T-helper 2 cell treated with Interferon-gamma antibody and Interleukin-4, amounts not matched to agents 5 μg/mL and 100 μg/mL, for 36 hours (primary cell): ENCODE results near the gene UPB1.

ENCODE experiments used
- DNase-seq: peaks from one replicate; pipeline ENCODE4 v3.0.0; 2021; ENCODE audit warnings: low spot score
- H3K27ac Mint-ChIP-seq: one replicate; pipeline ENCODE4 v1.8.0; 2021; ENCODE audit warnings: mild to moderate bottlenecking, mixed read lengths
- H3K27me3 Mint-ChIP-seq: one replicate; pipeline ENCODE4 v1.8.0; 2021; ENCODE audit warnings: low read depth, mixed read lengths
- H3K36me3 Mint-ChIP-seq: one replicate; pipeline ENCODE4 v1.8.0; 2021; ENCODE audit warnings: low read depth, mixed read lengths
- H3K4me1 Mint-ChIP-seq: one replicate; pipeline ENCODE4 v1.8.0; 2021; ENCODE audit warnings: low read depth, mixed read lengths
- H3K4me3 Mint-ChIP-seq: one replicate; pipeline ENCODE4 v1.8.0; 2022; ENCODE audit warnings: mild to moderate bottlenecking, moderate library complexity, mixed read lengths
- H3K9me3 Mint-ChIP-seq: one replicate; pipeline ENCODE4 v1.8.0; 2021; ENCODE audit warnings: mixed read lengths

Gene UPB1

GRCh38 chr22:24503843-24504338, 8.8 kb downstream of the UPB1 start:
- Mint-ChIP-seq H3K4me1 (peaks cover 10% of the 10 kb centered on the region), H3K27ac (no peak overlapping the region), H3K9me3 (no peaks in the 10 kb centered on the region), H3K27me3 (peaks cover 11% of the 10 kb centered on the region), H3K4me3 (no peak overlapping the region), H3K36me3 (no peaks in the 10 kb centered on the region)
- DNase-seq = no peak

DNA sequence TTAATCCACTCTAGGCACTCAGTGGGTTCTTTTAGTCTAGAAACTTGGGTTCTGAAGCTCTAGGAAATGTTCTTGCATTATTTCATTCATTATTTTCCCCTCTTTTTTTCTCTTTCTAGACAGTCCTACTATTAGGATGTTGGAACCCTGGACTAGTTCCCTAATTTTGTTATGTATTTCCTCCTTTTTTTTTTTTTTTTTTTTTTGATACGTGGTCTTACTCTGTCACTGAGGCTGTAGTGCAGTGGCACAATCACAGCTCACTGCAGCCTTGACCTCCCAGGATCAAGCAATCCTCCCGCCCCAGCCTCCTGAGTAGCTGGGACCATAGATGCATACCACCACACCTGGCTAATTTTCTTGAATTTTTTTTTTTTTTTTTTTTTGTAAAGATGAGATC, 9.4 kb downstream of the UPB1 start:
- Mint-ChIP-seq H3K27me3 (peaks cover 11% of the 10 kb centered on the region), H3K36me3 (no peaks in the 10 kb centered on the region), H3K9me3 (no peaks in the 10 kb centered on the region), H3K4me1 (peaks cover 10% of the 10 kb centered on the region), H3K27ac (no peak overlapping the region), H3K4me3 (no peak overlapping the region)
- DNase-seq = no peak

DNA sequence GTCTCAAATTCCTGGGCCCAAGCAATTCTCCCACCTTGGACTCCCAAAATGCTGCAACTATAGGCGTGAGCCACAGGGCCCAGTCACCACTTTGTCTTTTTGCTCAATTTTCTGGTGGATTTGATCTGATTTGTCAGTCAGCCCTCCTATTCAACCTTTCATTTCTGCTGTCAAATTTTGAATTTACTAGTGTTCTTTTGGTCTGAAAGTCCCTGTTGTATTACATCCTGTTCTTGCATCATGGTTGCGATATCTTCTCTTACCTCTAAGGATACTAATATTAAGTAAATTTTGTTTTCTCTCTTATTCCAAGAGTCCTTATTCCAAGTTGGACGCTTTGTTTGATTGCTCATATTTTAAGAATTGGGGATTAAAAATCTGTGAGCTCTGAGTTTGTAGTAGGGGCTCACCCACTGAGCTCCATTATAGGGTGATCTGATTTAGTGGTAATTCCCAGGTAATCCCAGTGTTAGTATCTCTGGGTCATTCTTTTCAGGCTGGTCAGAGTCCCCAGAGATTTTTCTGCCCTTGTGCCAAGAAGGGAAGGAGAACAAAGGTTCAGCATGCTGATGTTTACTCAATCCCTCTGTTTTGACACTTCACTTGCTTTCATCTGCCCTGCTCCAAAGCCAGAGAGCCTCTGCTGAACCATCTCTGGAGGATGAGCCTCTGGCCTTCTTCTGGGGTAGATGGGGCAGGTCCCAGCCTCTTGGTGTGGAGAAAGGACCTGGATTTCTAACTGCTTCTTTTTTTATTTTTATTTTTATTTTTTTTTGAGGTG, 10.0 kb downstream of the UPB1 start:
- DNase-seq = no peak
- Mint-ChIP-seq H3K4me1 (peaks cover 11% of the 10 kb centered on the region), H3K27me3 (peaks cover 11% of the 10 kb centered on the region), H3K27ac (no peak overlapping the region), H3K9me3 (no peaks in the 10 kb centered on the region), H3K4me3 (no peak overlapping the region), H3K36me3 (no peaks in the 10 kb centered on the region)

GRCh38 chr22:24506802-24507438, 11.8 kb downstream of the UPB1 start:
- no peak overlapping the region for H3K4me3 Mint-ChIP-seq
- H3K27me3 Mint-ChIP-seq = peaks cover 9% of the 10 kb centered on the region
- H3K27ac Mint-ChIP-seq = no peak overlapping the region
- H3K9me3 Mint-ChIP-seq = no peaks in the 10 kb centered on the region
- H3K4me1 Mint-ChIP-seq = peaks cover 24% of the 10 kb centered on the region
- DNase-seq = no peak
- H3K36me3 Mint-ChIP-seq = no peaks in the 10 kb centered on the region

DNA sequence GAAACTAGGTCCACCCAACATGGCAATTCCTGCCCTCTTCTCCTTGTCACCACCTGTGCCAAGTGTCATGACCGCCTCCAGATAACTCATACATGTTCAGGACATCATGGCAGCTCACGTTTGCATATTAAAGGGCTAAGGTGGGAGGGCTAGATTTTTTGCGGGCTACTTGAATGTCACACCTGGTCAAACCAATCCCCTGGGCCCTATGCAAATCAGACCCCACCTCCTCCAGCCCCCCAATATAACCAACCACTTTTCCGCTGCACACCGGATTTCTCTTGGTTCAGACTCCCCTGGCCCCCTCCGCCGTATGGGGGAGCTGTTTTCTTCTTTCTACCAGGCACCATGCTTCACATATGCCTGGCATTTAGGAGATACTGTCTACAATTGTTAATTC, 12.6 kb downstream of the UPB1 start:
- DNase-seq = no peak
- H3K36me3 Mint-ChIP-seq = no peaks in the 10 kb centered on the region
- peaks cover 27% of the 10 kb centered on the region for H3K4me1 Mint-ChIP-seq
- no peak overlapping the region for H3K4me3 Mint-ChIP-seq
- peaks cover 4% of the 10 kb centered on the region for H3K27me3 Mint-ChIP-seq
- no peaks in the 10 kb centered on the region for H3K9me3 Mint-ChIP-seq
- H3K27ac Mint-ChIP-seq = no peak overlapping the region

DNA sequence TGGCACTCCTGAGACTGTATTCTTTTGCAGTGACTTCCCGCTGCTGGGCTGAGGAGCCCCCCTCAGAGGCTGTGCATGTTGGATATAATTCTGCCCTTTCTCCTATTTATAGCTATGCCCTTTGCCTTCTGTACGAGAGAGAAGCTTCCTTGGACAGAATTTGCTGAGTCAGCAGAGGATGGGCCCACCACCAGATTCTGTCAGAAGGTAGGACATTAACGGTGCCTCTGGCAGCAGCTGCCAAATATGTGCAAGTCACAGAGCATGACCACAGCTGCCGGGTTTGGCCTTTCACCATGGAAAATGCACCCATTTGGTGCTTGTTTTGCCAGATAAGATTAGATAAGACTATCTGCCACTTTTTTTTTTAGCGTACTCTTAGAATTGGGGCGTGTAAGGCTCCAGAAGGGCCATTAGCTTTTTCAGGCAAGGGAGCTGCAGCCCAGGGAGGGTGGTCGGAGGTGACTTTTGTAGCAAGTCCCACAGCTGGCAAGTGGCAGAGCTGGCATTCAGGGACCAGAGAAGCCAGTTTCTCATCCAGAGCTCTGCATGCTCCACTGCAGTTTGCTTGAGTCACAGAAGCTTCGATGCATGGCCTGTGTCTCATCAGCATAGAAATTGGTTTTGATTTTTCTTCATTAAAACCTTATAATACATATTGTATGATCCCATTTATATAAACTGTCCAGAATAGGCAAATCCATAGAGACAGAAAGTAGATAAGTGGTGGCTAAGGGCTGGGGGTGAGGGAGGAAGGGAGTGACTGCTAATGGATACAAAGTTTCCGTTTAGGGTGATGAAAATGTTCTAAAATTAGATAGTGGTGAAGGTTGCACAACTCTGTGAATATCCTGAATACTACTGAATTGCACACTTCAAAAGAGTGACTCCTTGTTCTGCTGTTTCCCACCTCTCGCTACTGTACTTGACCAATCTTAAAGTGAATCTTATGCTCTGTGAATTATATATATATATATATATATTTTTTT, 15.8 kb downstream of the UPB1 start:
- Mint-ChIP-seq H3K4me3 (no peak overlapping the region), H3K9me3 (no peaks in the 10 kb centered on the region), H3K36me3 (no peaks in the 10 kb centered on the region), H3K4me1 (peaks cover 19% of the 10 kb centered on the region), H3K27ac (peak overlapping the region; percentile 24), H3K27me3 (peaks cover 6% of the 10 kb centered on the region)
- DNase-seq = no peak

DNA sequence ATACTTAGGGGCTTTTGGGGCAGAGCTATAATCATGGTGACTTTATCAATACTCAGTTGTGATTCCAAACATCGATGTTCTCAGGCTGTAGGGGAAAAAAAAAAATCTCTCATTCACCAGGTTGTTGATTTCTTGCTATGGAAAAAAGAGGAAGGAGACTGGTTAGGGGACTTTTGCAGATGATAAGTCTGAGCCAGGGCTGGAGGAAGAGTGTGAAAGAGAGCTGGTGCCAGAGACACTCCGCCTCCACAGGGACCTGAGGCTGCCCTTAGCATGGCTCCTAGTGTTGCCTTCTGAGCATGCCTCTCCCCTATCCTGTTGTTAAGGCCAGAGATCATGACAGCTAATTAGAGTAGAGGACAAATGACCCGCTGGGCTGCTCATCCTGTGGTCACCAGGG, 16.9 kb downstream of the UPB1 start:
- H3K36me3 Mint-ChIP-seq = no peaks in the 10 kb centered on the region
- H3K27me3 Mint-ChIP-seq = peaks cover 6% of the 10 kb centered on the region
- peaks cover 18% of the 10 kb centered on the region for H3K4me1 Mint-ChIP-seq
- DNase-seq = no peak
- no peak overlapping the region for H3K27ac Mint-ChIP-seq
- no peak overlapping the region for H3K4me3 Mint-ChIP-seq
- no peaks in the 10 kb centered on the region for H3K9me3 Mint-ChIP-seq

GRCh38 chr22:24513378-24514240, 18.5 kb downstream of the UPB1 start:
- Mint-ChIP-seq H3K4me1 (peaks cover 18% of the 10 kb centered on the region), H3K27me3 (peaks cover 6% of the 10 kb centered on the region), H3K9me3 (no peaks in the 10 kb centered on the region), H3K4me3 (no peak overlapping the region), H3K36me3 (no peaks in the 10 kb centered on the region), H3K27ac (no peak overlapping the region)
- DNase-seq = no peak

DNA sequence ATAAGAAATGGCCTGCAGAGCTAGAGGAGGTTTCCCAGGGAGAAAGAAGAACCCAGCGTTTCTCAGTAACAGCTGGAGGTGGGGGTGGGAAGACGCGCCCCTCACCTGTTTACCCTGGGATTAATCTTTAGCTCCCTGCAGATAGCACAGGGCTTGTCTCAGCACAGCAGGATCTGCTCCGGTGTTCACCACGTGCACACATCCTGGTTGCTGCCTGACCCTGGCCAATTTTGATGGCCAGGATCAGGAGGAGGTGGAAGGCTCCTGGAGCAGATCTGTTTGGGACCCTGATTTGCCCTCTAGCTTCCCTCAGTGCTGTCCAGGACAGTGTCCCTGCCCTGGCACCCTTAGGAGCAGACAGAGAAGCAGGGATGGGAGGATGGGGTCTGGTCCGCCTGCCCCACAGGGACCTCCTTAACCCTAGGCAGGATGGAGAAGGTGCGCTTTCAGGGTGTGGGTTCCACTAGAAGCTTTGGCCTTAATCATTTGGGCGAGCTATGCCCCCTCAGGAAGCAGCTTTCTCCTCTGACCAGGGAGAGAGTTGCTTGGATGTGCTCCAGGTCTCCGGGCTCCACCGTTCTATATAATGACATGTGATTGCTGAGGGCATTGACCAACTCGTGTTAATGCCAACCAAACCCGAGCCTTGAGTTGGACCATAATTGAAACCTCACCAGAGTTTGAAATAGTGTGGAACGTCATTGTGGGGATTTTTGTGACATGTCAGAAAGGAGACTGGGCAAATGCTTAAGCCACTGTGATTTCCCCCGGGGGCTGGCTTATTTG, 19.3 kb downstream of the UPB1 start:
- Mint-ChIP-seq H3K27ac (no peak overlapping the region), H3K4me1 (peaks cover 20% of the 10 kb centered on the region), H3K9me3 (no peaks in the 10 kb centered on the region), H3K4me3 (no peak overlapping the region), H3K36me3 (no peaks in the 10 kb centered on the region), H3K27me3 (peaks cover 4% of the 10 kb centered on the region)
- peak; percentile 16 for DNase-seq

GRCh38 chr22:24515027-24515338, 19.9 kb downstream of the UPB1 start:
- Mint-ChIP-seq H3K27me3 (peaks cover 4% of the 10 kb centered on the region), H3K27ac (no peak overlapping the region), H3K9me3 (no peaks in the 10 kb centered on the region), H3K4me1 (peaks cover 20% of the 10 kb centered on the region), H3K36me3 (no peaks in the 10 kb centered on the region), H3K4me3 (no peak overlapping the region)
- no peak for DNase-seq

- DNase-seq = no peak
- Mint-ChIP-seq H3K36me3 (no peaks in the 10 kb centered on the region), H3K4me1 (peaks cover 8% of the 10 kb centered on the region), H3K9me3 (no peaks in the 10 kb centered on the region), H3K27me3 (peaks cover 6% of the 10 kb centered on the region), H3K4me3 (no peak overlapping the region), H3K27ac (no peak overlapping the region)
Measured at GRCh38 chr22:24516301-24516737, 21.2 kb downstream of the UPB1 start.

DNA sequence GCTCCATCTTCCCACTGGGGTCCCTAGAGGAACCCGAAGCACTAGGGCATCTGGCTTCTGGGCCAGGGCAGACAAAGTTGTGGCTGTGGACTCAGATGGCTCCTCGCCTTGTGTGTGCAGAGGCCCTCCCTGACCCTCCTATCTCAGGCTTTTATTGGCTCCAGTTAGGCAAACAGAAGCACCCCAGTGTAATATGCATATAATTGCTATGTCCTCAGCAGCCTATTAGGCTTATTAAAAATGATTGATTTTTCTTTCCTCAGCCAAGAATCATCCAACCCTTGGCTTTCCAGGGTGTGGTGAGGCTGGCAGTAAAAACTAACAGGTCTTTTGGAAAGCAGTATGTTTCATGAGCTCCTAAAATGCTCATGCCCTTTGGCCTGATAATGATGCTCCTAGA, 22.3 kb downstream of the UPB1 start:
- Mint-ChIP-seq H3K27ac (no peak overlapping the region), H3K36me3 (no peaks in the 10 kb centered on the region), H3K9me3 (no peaks in the 10 kb centered on the region), H3K4me3 (no peak overlapping the region), H3K4me1 (peaks cover 9% of the 10 kb centered on the region), H3K27me3 (peaks cover 7% of the 10 kb centered on the region)
- no peak for DNase-seq

DNA sequence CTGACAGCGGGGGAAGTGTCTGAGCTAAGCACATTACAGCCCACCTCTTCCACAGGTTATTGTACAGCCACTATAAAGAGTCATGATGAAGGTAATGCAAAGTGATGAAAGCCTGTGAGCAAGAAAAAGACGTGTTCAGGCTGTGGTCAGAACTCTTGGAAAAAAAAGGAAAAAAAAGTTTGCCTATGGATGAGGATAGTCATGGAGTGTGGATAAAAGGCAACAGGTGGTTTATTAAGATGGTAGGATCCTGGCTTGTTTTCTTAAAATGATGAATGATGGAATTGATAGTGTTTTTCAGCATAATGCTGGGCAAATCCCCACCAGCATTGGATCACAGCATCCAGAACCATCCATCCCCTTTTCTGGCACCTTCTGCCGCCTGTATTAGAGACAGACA, 23.1 kb downstream of the UPB1 start:
- DNase-seq = no peak
- H3K9me3 Mint-ChIP-seq = no peaks in the 10 kb centered on the region
- no peak overlapping the region for H3K4me3 Mint-ChIP-seq
- peaks cover 7% of the 10 kb centered on the region for H3K27me3 Mint-ChIP-seq
- H3K4me1 Mint-ChIP-seq = peaks cover 9% of the 10 kb centered on the region
- no peaks in the 10 kb centered on the region for H3K36me3 Mint-ChIP-seq
- no peak overlapping the region for H3K27ac Mint-ChIP-seq
